GM19324 (cell line): ENCODE data around the gene SH3BP1.

Experiments
- ATAC-seq: cut with Tn5 transposase; IDR thresholded peaks from one replicate; pipeline ENCODE4 v1.9.1; 2021; ENCODE audit warnings: mild to moderate bottlenecking, moderate library complexity; ENCODE audit not compliant: unreplicated experiment, low FRiP score

Gene SH3BP1

DNA sequence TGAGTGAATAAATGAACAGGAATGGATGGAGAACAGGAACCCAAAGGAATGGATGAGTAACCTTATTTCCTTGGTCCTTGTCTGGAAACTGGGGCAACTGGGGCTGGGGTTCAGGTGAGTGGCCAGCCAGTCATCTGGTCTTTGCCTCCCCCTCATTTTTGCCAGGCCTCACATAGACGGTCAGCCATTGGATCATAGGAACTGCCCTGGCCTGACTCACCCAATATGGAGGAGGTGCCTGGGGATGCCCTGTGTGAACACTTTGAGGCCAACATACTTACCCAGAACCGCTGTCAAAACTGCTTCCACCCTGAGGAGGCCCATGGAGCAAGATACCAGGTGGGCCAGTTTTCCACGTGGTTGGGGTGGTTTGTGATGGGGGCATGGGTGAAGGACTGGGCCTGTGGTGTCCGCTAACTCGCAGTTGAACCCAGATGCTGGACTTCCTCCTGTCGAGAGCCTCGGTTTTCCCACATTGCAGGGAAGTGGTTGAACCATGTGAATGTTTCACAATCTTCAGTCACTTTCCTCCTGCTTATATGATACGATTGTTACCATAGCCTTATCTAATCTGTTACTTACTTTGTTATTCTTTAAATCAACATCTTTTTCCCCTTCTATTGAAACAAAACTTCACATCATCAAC lies 61.8 kb downstream of the SH3BP1 start:
- ATAC-seq, result no peak

DNA sequence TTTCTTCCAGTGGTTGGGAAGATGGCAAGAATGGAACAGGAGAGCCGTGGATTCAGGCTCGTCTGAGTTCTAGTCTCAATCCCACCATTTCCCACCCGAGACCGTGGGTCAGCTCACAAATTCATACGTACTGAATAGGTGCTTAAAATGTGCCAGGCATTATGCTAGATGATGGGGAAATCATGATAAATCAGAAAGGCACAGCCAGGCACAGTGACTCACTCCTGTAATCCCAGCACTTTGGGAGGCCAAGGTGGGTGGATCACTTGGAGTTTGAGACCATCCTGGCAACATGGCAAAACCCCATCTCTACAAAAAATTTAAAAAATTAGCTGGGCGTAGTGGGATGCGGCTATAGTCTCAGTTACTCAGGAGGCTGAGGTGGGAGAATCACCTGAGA lies 64.4 kb downstream of the SH3BP1 start:
- no peak for ATAC-seq

DNA sequence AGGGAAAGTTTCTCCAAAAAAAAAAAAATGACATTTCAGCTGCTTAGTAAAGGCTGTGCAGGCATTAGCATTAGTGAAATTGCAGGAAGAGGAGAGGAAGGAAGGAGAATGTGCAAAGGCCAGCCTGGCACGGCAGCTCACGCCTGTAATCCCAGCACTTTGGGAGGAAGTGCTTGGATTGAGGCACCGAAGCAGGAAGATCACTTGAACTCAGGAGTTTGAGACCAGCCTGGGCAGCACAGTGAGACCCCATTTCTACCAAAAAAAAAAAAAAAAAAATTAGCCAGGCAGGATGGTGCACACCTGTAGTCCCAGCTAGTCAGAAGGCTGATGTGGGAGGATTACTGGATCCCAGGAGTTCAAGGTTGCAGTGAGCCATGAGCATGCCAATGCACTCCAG lies 65.2 kb downstream of the SH3BP1 start:
- no peak for ATAC-seq

DNA sequence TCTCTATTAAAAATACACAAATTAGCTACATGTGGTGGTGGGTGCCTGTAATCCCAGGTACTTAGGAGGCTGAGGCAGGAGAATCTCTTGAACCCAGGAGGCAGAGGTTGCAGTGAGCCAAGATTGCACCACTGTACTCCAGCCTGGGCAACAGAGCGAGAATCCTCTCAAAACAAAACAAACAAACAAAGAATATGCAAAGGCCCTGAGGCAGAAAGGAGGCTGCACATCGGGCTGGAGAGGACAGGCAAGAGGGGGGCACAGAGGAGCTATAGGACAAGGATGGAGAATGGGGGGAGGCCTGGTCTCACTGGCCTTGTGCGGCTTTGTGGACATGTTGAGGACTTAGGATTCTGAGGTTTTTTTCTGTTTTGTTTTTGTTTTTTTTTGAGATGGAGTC lies 65.7 kb downstream of the SH3BP1 start:
- ATAC-seq, result no peak
